ENCODE results near the gene IFNGR1.

- TF ChIP-seq POLR2AphosphoS5 (IDR thresholded peaks at IDR 0.05; ENCODE audit: low read depth, low read length) (no peak), REST (IDR thresholded peaks at IDR 0.05; ENCODE audit: insufficient read depth in 1 of 2, low read depth in 2 of 2, low read length in 2 of 2) (no peak), TAF1 (IDR thresholded peaks at IDR 0.05; ENCODE audit: borderline replicate concordance, insufficient read depth, low read length) (no peak)
Observed at GRCh38 chr6:137190583-137191094, 28.5 kb downstream of the IFNGR1 start.

Data from PFSK-1 (cell line).